Vein endothelial cell (primary cell): ENCODE results near the gene APCDD1L. TPM values are rescaled to one million over a fixed set of nuclear protein-coding genes. Genes with fewer than 3 reads are reported as not detected.

ENCODE experiments used
- total RNA-seq: library from RNA; depleted of rRNA; stranded (reverse); fragments of >200 nt; gene quantifications from 2 replicates; pipeline ENCODE4 v1.2.3, GENCODE V29; 2012

Gene APCDD1L
- 0.38 TPM in 1 of 2 replicates, not detected in the other for total RNA-seq

DNA sequence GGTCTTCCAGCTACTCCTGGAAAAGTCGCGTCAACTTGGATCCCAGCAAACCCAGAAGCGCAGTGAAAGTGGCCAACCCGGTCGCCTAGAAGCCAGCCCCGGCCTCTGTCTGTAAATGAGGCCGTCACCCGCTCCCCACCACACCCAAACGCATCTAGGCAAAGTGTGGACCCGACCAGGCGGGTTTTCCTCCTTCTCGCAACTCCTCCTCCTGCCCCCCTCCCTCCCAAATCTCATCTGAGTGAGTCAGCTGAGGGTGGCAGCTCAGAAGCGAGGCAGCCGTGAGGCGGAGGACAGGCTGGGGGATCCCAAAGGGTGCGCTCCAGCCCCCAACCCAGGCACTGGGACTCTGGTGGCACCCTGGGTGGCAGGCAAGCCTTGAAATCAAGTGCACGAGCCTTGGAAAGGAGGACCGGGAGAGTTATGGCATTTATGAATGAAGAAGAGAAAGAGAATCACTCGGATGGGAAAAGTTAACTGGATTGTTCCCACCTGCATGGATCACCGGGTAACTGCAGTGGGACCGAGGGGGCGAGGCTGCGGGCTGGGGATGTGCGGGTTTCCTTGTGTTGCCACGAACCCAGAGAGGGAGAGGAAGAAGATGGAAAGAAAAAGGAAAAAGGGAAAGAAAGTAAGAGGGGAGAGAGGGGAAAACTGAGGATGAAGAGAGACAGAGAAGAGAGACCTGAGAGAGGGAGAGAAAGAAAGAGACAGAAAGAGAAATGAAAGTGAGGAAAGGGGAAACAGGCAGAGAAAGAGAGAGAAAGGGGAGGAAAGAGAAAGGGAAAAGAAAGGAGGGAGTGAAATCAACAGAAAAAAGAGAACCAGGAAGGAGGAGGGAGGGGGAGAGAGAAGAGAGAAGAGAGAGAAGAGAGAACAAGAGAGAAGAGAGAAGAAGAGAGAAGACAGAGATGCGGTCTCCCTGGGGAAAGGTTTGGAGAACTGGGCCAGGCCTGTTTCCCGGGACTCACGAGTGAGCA, at the start of gene APCDD1L:
TSS of gene APCDD1L (minus strand) at position 167 of the 980 bp plus-strand sequence. CDS start 692 bp downstream, outside the sequence.

Other genes with a start within 250 kb of the APCDD1L start
- 14.7 and 18.8 TPM in 2 replicates for gene RAB22A, start 205.7 kb downstream of the APCDD1L start, total RNA-seq
- gene VAPB, start 126.2 kb downstream of the APCDD1L start, total RNA-seq, result 16.3 and 17.4 TPM in 2 replicates
- gene STX16, start 135.9 kb upstream of the APCDD1L start, total RNA-seq, result 28.4 and 31.3 TPM in 2 replicates
- gene NPEPL1, start 177.4 kb upstream of the APCDD1L start, total RNA-seq, result 31.4 and 44.4 TPM in 2 replicates